Pulmonary artery endothelial cell (primary cell): Measurements from ENCODE around the gene VAMP2. TPM values are rescaled to one million over a fixed set of nuclear protein-coding genes. Genes with fewer than 3 reads are reported as not detected.
"Not testable (repeated sequence)": the region's sequence is repeated elsewhere in the genome, so short reads cannot be mapped to it uniquely, and the experiment has no call there.

Experiments
- DNase-seq: peaks from one replicate; pipeline ENCODE4 v3.0.0-alpha.2; 2011; ENCODE audit warnings: low read depth, low spot score
- total RNA-seq: library from RNA; depleted of rRNA; stranded (reverse); fragments of >200 nt; gene quantifications from 2 replicates; pipeline ENCODE4 v1.2.3, GENCODE V29; 2014

VAMP2 gene
- total RNA-seq, 1 donor from 2014 or later: 4.0 TPM

GRCh38 chr17:8176197-8176940, 13.6 kb upstream of the VAMP2 start, which contains the start of gene TMEM107:
Gene TMEM107, minus strand, starts transcription at chr17:8176380. Its CDS starts 94 bp downstream, at chr17:8176286.
- no peak for DNase-seq

GRCh38 chr17:8175795-8176196, 13.0 kb upstream of the VAMP2 start:
- DNase-seq: no peak

GRCh38 chr17:8173871-8174322, 11.1 kb upstream of the VAMP2 start:
- no peak for DNase-seq

- DNase-seq: peak; percentile 88
These were observed 10.5 kb upstream of the VAMP2 start for GRCh38 chr17:8173056-8173870.

- DNase-seq: not testable (repeated sequence)
These were observed 7.4 kb upstream of the VAMP2 start for GRCh38 chr17:8170186-8170585.

- DNase-seq: no peak
These were observed 4.8 kb upstream of the VAMP2 start for GRCh38 chr17:8167526-8167925.

GRCh38 chr17:8166731-8167130, 4.0 kb upstream of the VAMP2 start:
- no peak for DNase-seq

- no peak for DNase-seq
These were observed 2.0 kb upstream of the VAMP2 start for GRCh38 chr17:8164815-8165131.

- DNase-seq: no peak
These were observed 1.4 kb upstream of the VAMP2 start for GRCh38 chr17:8163978-8164814.

GRCh38 chr17:8162997-8163977, 539 bp upstream of the VAMP2 start:
- DNase-seq: no peak

- DNase-seq: no peak
These were observed 1.2 kb downstream of the VAMP2 start for GRCh38 chr17:8161289-8162232.

- DNase-seq: no peak
These were observed 2.0 kb downstream of the VAMP2 start for GRCh38 chr17:8160741-8161221.

- no peak for DNase-seq
These were observed 2.5 kb downstream of the VAMP2 start for GRCh38 chr17:8160224-8160577.

GRCh38 chr17:8159459-8160223, 3.1 kb downstream of the VAMP2 start:
- no peak for DNase-seq

- no peak for DNase-seq
These were observed 3.7 kb downstream of the VAMP2 start for GRCh38 chr17:8159032-8159400.

GRCh38 chr17:8158267-8159031, 4.3 kb downstream of the VAMP2 start:
- no peak for DNase-seq

GRCh38 chr17:8156246-8156992, 6.3 kb downstream of the VAMP2 start:
- peak; percentile 100 for DNase-seq

GRCh38 chr17:8155996-8156245, 6.8 kb downstream of the VAMP2 start:
- DNase-seq: no peak
